HepG2 (cell line): ENCODE results near the gene DDRGK1. TPM values are rescaled to one million over a fixed set of nuclear protein-coding genes. Genes with fewer than 3 reads are reported as not detected.

Experiments
- CAMTA2 ChIP-seq: sonication (generic); formaldehyde crosslinking; IDR thresholded peaks from 2 replicates; pipeline ENCODE4 v1.4.0; 2020; ENCODE audit warnings: mild to moderate bottlenecking, missing genetic modification reagents, borderline replicate concordance
- CBX2 ChIP-seq, 2 experiments: fragments of 200-600 bp in 1 of 2; sonication (generic); formaldehyde crosslinking in 1 of 2; IDR thresholded peaks; 2 replicates each; pipeline versions ENCODE4 v1.7.0 to v1.8.1; 2018 to 2022; ENCODE audit warnings: low read depth in 2 of 2, low read length in 1 of 2, mild to moderate bottlenecking in 1 of 2, missing genetic modification reagents in 1 of 2
- ELF1 ChIP-seq: sonication (generic); formaldehyde crosslinking; IDR thresholded peaks from 2 replicates; pipeline ENCODE4 v1.4.0; 2020; ENCODE audit warnings: missing genetic modification reagents
- GABPA ChIP-seq, 2 experiments: IDR thresholded peaks; 2 replicates each; pipeline ENCODE4 v1.6.1; 2011 to 2016; ENCODE audit warnings: low read depth in 2 of 2, low read length in 1 of 2, missing biosample characterization in 1 of 2, missing genetic modification characterization in 1 of 2
- RXRA ChIP-seq: sonication (generic); formaldehyde crosslinking; IDR thresholded peaks from 2 replicates; pipeline ENCODE4 v1.5.1; 2020; ENCODE audit warnings: missing genetic modification reagents
- SIN3A ChIP-seq: IDR thresholded peaks from 2 replicates; pipeline ENCODE4 v1.6.1; 2011; ENCODE audit warnings: low read depth, mild to moderate bottlenecking, control low read depth, low read length, borderline replicate concordance
- SOX13 ChIP-seq, 3 experiments: fragments of 450-650 bp in 1 of 3; sonication (generic) in 1 of 3; formaldehyde crosslinking in 1 of 3; IDR thresholded peaks in 2 of 3; conservative IDR thresholded peaks in 1 of 3; 2 replicates each; pipeline versions ENCODE4 v1.5.0 to v1.6.1; 2016 to 2020; ENCODE audit warnings: antibody characterized with exemption in 1 of 3, mild to moderate bottlenecking in 1 of 3, missing compliant biosample characterization in 1 of 3, missing genetic modification reagents in 1 of 3, moderate library complexity in 1 of 3
- TAF15 ChIP-seq: fragments of 200-400 bp; formaldehyde crosslinking; IDR thresholded peaks from one replicate; pipeline ENCODE4 v1.6.1; 2018; ENCODE audit warnings: mild to moderate bottlenecking, low read depth, low read length; ENCODE audit not compliant: poor library complexity, severe bottlenecking
- ZNF12 ChIP-seq: sonication (generic); formaldehyde crosslinking; IDR thresholded peaks from 2 replicates; pipeline ENCODE4 v1.5.0; 2020; ENCODE audit warnings: missing genetic modification reagents
- ZNF224 ChIP-seq: sonication (generic); formaldehyde crosslinking; IDR thresholded peaks from 2 replicates; pipeline ENCODE4 v1.5.0; 2020; ENCODE audit warnings: mild to moderate bottlenecking, missing genetic modification reagents
- ZNF577 ChIP-seq: sonication (generic); formaldehyde crosslinking; IDR thresholded peaks from 2 replicates; pipeline ENCODE4 v1.4.0; 2020; ENCODE audit warnings: mild to moderate bottlenecking, low read depth, missing genetic modification reagents, borderline replicate concordance
- polyA plus RNA-seq, 8 experiments: library from polyadenylated mRNA; depleted of rRNA in 3 of 8; stranded (reverse) in 7 of 8; unstranded in 1 of 8; fragments of >200 nt; fragmentation: Illumina TruSeq in 4 of 8; extraction: Trizol in 4 of 8; gene quantifications; 2 replicates each; pipeline versions ENCODE4 v1.2.1 to v1.2.3, GENCODE V29; 2011 to 2016; ENCODE audit warnings: low read depth in 4 of 8, missing spikeins in 1 of 8, mixed read lengths in 1 of 8; ENCODE audit not compliant: insufficient read depth in 1 of 8
- total RNA-seq, 5 experiments: library from RNA; depleted of rRNA; stranded (reverse); fragments of >200 nt; fragmentation: Illumina TruSeq; extraction: Trizol; gene quantifications; 2 replicates each; pipeline ENCODE4 v1.2.3, GENCODE V29; 2016; ENCODE audit warnings: low read depth in 1 of 5
- TF ChIP-seq, protein P1 (sequence below): sonication (generic); formaldehyde crosslinking; IDR thresholded peaks from 2 replicates; pipeline ENCODE4 v1.5.0; 2020; ENCODE audit warnings: mild to moderate bottlenecking, missing genetic modification reagents
- TF ChIP-seq, protein P2 (sequence below): sonication (generic); formaldehyde crosslinking; IDR thresholded peaks from 2 replicates; pipeline ENCODE4 v1.4.0; 2020; ENCODE audit warnings: mild to moderate bottlenecking, missing genetic modification reagents
- TF ChIP-seq, protein P3 (sequence below): sonication (generic); formaldehyde crosslinking; IDR thresholded peaks from 2 replicates; pipeline ENCODE4 v1.4.0; 2020; ENCODE audit warnings: missing genetic modification reagents

Gene DDRGK1
- total and polyA plus RNA-seq, 2 of the 13 experiments (the other 11 are each of a cell fraction or from before 2014, with no cell fraction given), result 96.7 to 149 TPM

DNA sequence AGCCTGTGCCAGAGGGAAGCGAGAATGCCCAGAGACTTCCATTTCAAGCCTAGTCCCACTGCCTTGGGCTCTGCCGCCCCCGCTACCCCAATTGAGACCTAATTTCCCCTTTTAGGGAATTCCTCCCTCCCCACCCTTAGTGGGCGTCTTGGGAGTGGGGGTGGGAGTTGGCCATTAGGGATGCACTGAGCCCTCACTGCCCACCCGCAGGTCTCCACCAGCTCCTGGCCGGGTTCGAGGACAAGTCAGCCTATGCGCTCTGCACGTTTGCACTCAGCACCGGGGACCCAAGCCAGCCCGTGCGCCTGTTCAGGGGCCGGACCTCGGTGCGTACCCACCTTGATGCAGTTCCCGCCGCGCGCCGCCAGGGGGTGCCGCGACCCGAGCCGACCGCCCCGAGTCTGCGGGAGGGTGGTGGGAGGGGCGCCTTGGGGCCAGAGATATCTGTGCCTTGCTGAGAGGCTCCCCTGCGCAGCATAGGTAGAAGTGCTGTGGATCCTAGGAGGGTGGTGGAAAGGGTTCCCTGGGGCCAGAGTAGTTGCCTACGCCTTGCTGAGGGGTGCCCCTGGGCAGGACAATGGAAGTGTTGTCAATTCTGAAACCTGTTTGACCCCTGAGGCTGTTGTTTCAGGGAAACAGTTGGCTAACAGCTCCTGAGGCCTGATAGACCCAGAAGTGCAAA, 14.0 kb upstream of the DDRGK1 start (continued):
- TF ChIP-seq ZNF12 (CRISPR knock-in tag), result no peak
- peak; percentile 78 for TF ChIP-seq TAF15
- TF ChIP-seq CAMTA2, result peak; percentile 72; the same call in 1 of the 2 replicates
- TF ChIP-seq, protein P1, sequence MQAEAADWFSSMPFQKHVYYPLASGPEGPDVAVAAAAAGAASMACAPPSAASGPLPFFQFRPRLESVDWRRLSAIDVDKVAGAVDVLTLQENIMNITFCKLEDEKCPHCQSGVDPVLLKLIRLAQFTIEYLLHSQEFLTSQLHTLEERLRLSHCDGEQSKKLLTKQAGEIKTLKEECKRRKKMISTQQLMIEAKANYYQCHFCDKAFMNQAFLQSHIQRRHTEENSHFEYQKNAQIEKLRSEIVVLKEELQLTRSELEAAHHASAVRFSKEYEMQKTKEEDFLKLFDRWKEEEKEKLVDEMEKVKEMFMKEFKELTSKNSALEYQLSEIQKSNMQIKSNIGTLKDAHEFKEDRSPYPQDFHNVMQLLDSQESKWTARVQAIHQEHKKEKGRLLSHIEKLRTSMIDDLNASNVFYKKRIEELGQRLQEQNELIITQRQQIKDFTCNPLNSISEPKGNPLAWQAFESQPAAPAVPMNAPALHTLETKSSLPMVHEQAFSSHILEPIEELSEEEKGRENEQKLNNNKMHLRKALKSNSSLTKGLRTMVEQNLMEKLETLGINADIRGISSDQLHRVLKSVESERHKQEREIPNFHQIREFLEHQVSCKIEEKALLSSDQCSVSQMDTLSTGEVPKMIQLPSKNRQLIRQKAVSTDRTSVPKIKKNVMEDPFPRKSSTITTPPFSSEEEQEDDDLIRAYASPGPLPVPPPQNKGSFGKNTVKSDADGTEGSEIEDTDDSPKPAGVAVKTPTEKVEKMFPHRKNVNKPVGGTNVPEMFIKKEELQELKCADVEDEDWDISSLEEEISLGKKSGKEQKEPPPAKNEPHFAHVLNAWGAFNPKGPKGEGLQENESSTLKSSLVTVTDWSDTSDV (CRISPR knock-in tag), result peak; percentile 44; the same call in 1 of the 2 replicates
- peak; percentile 51; the same call in 1 of the 2 replicates for TF ChIP-seq ELF1 (CRISPR knock-in tag)
- TF ChIP-seq SIN3A, result no peak
- no peak for TF ChIP-seq CBX2 (IDR thresholded peaks at IDR 0.05; ENCODE audit: low read depth, low read length)
- peak; percentile 85; the same call in 1 of the 2 replicates for TF ChIP-seq CBX2 (CRISPR knock-in tag; IDR thresholded peaks at IDR 0.05; ENCODE audit: low read depth)
- TF ChIP-seq, protein P2, sequence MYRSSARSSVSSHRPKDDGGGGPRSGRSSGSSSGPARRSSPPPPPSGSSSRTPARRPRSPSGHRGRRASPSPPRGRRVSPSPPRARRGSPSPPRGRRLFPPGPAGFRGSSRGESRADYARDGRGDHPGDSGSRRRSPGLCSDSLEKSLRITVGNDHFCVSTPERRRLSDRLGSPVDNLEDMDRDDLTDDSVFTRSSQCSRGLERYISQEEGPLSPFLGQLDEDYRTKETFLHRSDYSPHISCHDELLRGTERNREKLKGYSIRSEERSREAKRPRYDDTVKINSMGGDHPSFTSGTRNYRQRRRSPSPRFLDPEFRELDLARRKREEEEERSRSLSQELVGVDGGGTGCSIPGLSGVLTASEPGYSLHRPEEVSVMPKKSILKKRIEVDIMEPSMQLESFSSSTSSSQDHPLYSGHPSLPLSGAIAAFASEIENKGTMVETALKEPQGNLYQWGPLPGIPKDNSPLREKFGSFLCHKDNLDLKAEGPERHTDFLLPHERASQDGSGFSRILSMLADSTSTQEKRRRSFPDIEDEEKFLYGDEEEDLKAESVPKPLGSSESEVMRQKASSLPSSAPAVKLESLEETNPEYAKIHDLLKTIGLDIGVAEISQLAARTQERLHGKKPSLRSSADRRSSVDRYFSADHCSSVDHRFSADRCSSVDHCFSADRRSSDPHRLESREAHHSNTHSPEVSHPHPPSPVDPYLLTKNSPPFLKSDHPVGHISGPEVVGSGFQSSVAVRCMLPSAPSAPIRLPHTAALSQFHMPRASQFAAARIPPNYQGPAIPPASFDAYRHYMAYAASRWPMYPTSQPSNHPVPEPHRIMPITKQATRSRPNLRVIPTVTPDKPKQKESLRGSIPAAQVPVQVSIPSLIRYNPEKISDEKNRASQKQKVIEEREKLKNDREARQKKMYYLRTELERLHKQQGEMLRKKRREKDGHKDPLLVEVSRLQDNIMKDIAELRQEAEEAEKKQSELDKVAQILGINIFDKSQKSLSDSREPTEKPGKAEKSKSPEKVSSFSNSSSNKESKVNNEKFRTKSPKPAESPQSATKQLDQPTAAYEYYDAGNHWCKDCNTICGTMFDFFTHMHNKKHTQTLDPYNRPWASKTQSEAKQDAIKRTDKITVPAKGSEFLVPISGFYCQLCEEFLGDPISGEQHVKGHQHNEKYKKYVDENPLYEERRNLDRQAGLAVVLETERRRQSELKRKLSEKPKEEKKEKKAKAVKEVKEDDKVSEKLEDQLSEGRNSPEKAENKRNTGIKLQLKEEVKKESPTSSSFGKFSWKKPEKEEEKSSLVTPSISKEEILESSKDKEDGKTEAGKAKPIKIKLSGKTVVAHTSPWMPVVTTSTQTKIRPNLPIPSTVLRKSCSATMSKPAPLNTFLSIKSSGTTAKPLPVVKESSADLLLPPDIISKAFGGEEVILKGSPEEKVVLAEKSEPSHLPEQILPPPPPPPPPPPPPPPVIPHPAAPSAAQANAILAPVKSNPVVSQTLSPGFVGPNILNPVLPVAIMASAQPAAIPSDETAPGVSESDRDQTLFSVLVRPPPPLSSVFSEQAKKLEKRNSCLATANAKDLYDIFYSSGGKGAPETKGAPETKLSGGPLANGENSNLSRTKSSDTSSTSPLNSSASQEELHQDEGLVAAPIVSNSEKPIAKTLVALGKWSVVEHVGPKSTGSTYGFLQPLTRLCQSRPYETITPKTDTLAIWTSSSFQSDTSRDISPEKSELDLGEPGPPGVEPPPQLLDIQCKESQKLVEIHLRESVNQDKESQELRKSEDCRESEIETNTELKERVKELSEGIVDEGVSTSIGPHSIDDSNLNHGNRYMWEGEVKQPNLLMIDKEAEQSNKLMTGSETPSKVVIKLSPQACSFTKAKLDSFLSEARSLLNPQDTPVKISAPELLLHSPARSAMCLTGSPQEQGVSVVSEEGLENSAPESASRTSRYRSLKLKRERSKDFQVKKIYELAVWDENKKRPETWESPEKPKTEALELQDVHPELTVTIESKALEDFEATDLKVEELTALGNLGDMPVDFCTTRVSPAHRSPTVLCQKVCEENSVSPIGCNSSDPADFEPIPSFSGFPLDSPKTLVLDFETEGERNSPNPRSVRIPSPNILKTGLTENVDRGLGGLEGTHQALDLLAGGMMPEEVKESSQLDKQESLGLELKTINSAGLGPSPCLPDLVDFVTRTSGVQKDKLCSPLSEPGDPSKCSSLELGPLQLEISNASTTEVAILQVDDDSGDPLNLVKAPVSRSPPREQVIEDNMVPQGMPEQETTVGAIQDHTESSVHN (CRISPR knock-in tag), result no peak; the same call in 1 of the 2 replicates
- peak; percentile 94 for TF ChIP-seq RXRA (CRISPR knock-in tag)
- peak; percentile 69; the same call in 1 of the 2 replicates for TF ChIP-seq SOX13 (IDR thresholded peaks at IDR 0.05)
- TF ChIP-seq SOX13 (CRISPR knock-in tag; conservative IDR thresholded peaks at IDR 0.05 in 1 of 2, IDR thresholded peaks at IDR 0.05 in 1 of 2), result peak in 1 of 2 experiments; percentile 88; a peak in 2 of 4 replicates
- no peak for TF ChIP-seq ZNF577 (CRISPR knock-in tag)
- no peak; the same call in 1 of the 2 replicates for TF ChIP-seq ZNF224
- TF ChIP-seq, protein P3, sequence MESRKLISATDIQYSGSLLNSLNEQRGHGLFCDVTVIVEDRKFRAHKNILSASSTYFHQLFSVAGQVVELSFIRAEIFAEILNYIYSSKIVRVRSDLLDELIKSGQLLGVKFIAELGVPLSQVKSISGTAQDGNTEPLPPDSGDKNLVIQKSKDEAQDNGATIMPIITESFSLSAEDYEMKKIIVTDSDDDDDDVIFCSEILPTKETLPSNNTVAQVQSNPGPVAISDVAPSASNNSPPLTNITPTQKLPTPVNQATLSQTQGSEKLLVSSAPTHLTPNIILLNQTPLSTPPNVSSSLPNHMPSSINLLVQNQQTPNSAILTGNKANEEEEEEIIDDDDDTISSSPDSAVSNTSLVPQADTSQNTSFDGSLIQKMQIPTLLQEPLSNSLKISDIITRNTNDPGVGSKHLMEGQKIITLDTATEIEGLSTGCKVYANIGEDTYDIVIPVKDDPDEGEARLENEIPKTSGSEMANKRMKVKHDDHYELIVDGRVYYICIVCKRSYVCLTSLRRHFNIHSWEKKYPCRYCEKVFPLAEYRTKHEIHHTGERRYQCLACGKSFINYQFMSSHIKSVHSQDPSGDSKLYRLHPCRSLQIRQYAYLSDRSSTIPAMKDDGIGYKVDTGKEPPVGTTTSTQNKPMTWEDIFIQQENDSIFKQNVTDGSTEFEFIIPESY (CRISPR knock-in tag), result peak; percentile 92
- TF ChIP-seq GABPA (IDR thresholded peaks at IDR 0.05; ENCODE audit: low read depth, low read length), result no peak
- no peak for TF ChIP-seq GABPA (CRISPR knock-in tag; IDR thresholded peaks at IDR 0.05; ENCODE audit: low read depth)
